Fibroblast of mammary gland (primary cell): ENCODE measurements around the gene AUNIP.

Experiments used
- DNase-seq: peaks from one replicate; pipeline ENCODE4 v3.0.0-alpha.2; 2010; ENCODE audit warnings: low read depth
- H3K4me3 ChIP-seq: 2 replicates; pipeline ENCODE4 v1.5.1; 2011; ENCODE audit warnings: low read depth, mild to moderate bottlenecking, low read length, moderate library complexity; ENCODE audit not compliant: control insufficient read depth
- CTCF ChIP-seq: conservative IDR thresholded peaks from 2 replicates; pipeline ENCODE4 v1.5.1; 2011; ENCODE audit warnings: low read depth, low read length, inconsistent platforms; ENCODE audit not compliant: control insufficient read depth, insufficient read depth

The AUNIP gene

DNA sequence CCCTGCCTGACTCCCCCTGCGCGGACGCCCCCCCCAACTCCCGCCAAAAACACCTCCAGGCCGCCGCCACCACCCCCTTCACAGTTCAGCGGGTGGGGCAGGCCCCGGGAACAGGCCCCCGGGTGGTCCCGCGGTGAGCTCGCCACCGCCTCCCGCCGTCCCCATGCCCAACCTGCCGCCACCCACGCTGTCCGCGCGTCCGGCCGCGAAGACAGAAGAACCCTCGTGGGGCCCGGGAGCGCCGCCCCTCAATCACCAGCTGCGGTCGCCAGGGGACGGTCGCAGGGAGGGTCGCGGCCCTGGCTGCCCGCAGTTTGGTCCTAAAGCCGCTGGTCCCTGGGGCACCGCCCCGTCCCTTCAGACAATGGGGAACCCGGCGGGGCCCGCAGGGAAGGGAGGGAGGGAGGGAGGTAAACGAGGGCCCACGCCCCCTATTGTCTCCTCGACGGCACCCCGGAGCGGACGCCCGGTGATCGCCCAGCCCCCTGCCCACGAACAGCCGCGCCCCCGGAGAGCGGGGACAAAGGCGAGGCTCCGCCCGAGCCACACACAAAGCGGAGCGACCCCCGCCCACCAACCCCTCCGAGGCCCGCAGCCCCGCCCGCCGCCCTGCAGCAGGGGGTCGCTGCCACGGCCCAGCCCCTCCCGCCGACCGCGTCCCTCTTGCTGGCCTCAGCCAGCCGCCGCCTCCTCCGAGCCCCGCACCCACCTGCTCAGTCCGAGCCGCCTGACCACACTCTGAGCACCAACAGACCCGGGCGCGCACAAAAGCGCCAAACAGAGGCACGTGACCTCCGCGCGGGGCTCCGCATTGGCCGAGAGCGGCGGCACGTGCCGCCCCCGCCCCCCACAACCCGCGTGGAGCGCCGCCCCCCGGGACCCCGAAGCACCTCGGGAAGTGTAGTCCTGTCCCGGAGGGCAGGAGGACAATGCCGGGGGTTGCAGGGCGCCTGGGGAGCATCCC is 46.7 kb upstream of the AUNIP start, which contains the start of gene STMN1:
TSS of gene STMN1 (minus strand) at position 740 of the 964 bp plus-strand sequence. CDS start 1,743 bp downstream, outside the sequence.
- TF ChIP-seq CTCF: no peak
- H3K4me3 ChIP-seq: peak within 1 kb of the TSS; percentile 78
- peak; percentile 84 for DNase-seq

- TF ChIP-seq CTCF: peak; percentile 5
- peak overlapping the region; percentile 78 for H3K4me3 ChIP-seq
- peak; percentile 84 for DNase-seq
Measured at GRCh38 chr1:25904943-25905679, 45.9 kb upstream of the AUNIP start.

GRCh38 chr1:25903986-25904385 is 44.7 kb upstream of the AUNIP start:
- H3K4me3 ChIP-seq: peak overlapping the region; percentile 78

GRCh38 chr1:25902462-25902861 is 43.2 kb upstream of the AUNIP start:
- TF ChIP-seq CTCF: no peak
- H3K4me3 ChIP-seq: no peak overlapping the region

More at GRCh38 chr1:25903986-25904385, 44.7 kb upstream of the AUNIP start:
- no peak for TF ChIP-seq CTCF
- DNase-seq: no peak

DNA sequence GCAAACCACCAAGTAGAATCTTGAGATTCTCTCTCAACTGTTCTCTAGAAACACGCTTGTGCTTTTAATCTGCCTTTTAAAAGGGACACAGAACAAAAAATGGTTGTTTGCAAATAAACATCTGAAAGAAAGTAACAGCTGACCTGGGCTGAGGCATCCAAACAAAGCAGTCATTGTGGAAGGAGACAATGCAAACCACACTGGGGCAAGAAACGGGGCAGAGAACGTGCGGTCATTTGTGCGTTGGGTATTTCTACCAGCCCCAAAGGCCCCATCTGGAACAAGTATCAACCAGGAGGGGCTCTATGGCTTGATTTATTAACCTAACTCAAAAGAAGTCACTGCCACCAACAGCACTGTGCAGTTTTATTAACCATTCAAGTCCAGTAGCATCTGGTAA is 41.0 kb upstream of the AUNIP start:
- no peak overlapping the region for H3K4me3 ChIP-seq
- TF ChIP-seq CTCF: no peak
- no peak for DNase-seq

More at GRCh38 chr1:25902462-25902861, 43.2 kb upstream of the AUNIP start:
- DNase-seq: no peak

- H3K4me3 ChIP-seq: no peak overlapping the region
- no peak for DNase-seq
- TF ChIP-seq CTCF: no peak
Measured at GRCh38 chr1:25899792-25900191, 40.5 kb upstream of the AUNIP start.
